ENCODE data around the gene FSD1.
"Not testable (repeated sequence)": the region's sequence is repeated elsewhere in the genome, so short reads cannot be mapped to it uniquely, and the experiment has no call there.

Gene FSD1

GRCh38 chr19:4342615-4343369, 38.4 kb downstream of the FSD1 start:
- DNase-seq (ENCODE audit: low read depth in 2 of 2, low spot score in 1 of 2): peak; percentile 54 to 78

GRCh38 chr19:4343370-4344307, 39.2 kb downstream of the FSD1 start, which contains the start of gene MPND:
Gene MPND, plus strand, starts transcription at chr19:4343562. Its CDS starts 32 bp downstream, at chr19:4343594.
- DNase-seq (ENCODE audit: low read depth in 2 of 2, low spot score in 1 of 2): peak; percentile 83 to 87

GRCh38 chr19:4345342-4346019, 41.1 kb downstream of the FSD1 start:
- DNase-seq (ENCODE audit: low read depth in 2 of 2, low spot score in 1 of 2): no peak

- DNase-seq (ENCODE audit: low read depth in 2 of 2, low spot score in 1 of 2): no peak
Measured at GRCh38 chr19:4346020-4346383, 41.6 kb downstream of the FSD1 start.

- DNase-seq (ENCODE audit: low read depth in 2 of 2, low spot score in 1 of 2): no peak
Measured at GRCh38 chr19:4347521-4347920, 43.1 kb downstream of the FSD1 start.

- not testable (repeated sequence) for DNase-seq (ENCODE audit: low read depth in 2 of 2, low spot score in 1 of 2)
Measured at GRCh38 chr19:4349225-4349624, 44.8 kb downstream of the FSD1 start.

GRCh38 chr19:4350111-4350510, 45.7 kb downstream of the FSD1 start:
- no peak for DNase-seq (ENCODE audit: low read depth in 2 of 2, low spot score in 1 of 2)

- no peak for DNase-seq (ENCODE audit: low read depth in 2 of 2, low spot score in 1 of 2)
Measured at GRCh38 chr19:4350726-4351125, 46.3 kb downstream of the FSD1 start.

- peak in 1 of 2 donors; percentile 39 for DNase-seq (ENCODE audit: low read depth in 2 of 2, low spot score in 1 of 2)
Measured at GRCh38 chr19:4352701-4353121, 48.3 kb downstream of the FSD1 start.

- no peak for DNase-seq (ENCODE audit: low read depth in 2 of 2, low spot score in 1 of 2)
Measured at GRCh38 chr19:4354282-4354681, 49.9 kb downstream of the FSD1 start.

GRCh38 chr19:4354897-4355296, 50.5 kb downstream of the FSD1 start:
- no peak for DNase-seq (ENCODE audit: low read depth in 2 of 2, low spot score in 1 of 2)

- DNase-seq (ENCODE audit: low read depth in 2 of 2, low spot score in 1 of 2): no peak
Measured at GRCh38 chr19:4357095-4357797, 52.8 kb downstream of the FSD1 start.

GRCh38 chr19:4357921-4358326, 53.5 kb downstream of the FSD1 start:
- DNase-seq (ENCODE audit: low read depth in 2 of 2, low spot score in 1 of 2): no peak

GRCh38 chr19:4358709-4359626, 54.6 kb downstream of the FSD1 start:
- no peak for DNase-seq (ENCODE audit: low read depth in 2 of 2, low spot score in 1 of 2)

- no peak for DNase-seq (ENCODE audit: low read depth in 2 of 2, low spot score in 1 of 2)
Measured at GRCh38 chr19:4359627-4360000, 55.2 kb downstream of the FSD1 start.

- no peak for DNase-seq (ENCODE audit: low read depth in 2 of 2, low spot score in 1 of 2)
Measured at GRCh38 chr19:4360081-4360569, 55.7 kb downstream of the FSD1 start.

- no peak for DNase-seq (ENCODE audit: low read depth in 2 of 2, low spot score in 1 of 2)
Measured at GRCh38 chr19:4360641-4361151, 56.3 kb downstream of the FSD1 start.

- no peak for DNase-seq (ENCODE audit: low read depth in 2 of 2, low spot score in 1 of 2)
Measured at GRCh38 chr19:4361152-4362046, 57.0 kb downstream of the FSD1 start.
